HG03469 (cell line): Measurements from ENCODE around the gene KCTD16.

ENCODE experiments used
- ATAC-seq: cut with Tn5 transposase; IDR thresholded peaks from one replicate; pipeline ENCODE4 v1.9.1; 2021; ENCODE audit warnings: mild to moderate bottlenecking, moderate library complexity, moderate number of reproducible peaks; ENCODE audit not compliant: unreplicated experiment

The KCTD16 gene

DNA sequence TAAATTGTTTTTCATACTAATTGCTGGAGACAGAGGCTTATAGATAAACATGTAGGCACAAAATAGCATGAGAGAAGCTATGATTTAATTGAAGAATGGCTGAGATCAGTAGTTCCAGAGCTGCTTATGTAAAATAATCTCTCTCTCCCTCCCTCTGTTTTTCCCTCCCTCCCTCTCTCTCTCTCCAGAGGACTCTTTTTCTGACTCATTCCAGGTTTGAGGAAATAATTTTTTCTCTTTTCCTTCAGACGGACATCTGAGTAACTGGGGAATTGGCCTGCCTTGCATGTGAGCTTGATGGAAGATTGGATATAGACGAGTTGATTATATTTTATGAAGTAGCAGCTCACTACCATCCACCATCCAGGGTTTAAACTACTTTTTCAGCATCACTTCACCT, 35.5 kb downstream of the KCTD16 start:
- ATAC-seq: no peak

DNA sequence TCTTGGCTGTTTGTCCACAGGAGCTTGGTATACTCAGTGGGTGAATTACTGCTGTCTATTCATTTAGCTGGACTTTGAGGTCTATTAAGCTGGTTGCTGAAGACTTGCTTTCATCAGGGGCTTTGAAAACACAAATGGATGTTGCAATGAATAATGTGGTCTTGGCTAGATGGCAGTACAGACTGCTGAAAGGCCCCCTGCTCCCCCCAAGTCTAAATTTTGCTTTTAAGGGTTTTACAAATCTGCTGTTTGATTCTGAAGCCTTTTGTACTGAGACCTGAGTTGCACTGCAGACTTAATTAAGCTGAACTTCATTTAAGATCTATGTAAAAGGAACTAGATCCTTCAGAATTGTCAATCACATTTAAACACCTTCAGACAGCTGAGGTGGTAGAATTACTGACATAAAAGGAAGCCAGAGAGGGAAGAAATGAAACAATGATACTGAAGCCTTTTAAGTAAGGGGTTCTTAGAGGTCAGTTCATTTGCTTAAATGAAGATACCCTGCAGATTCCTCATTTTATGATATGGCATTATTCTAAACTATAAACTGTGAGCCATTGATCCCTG, 37.3 kb downstream of the KCTD16 start:
- ATAC-seq: no peak

DNA sequence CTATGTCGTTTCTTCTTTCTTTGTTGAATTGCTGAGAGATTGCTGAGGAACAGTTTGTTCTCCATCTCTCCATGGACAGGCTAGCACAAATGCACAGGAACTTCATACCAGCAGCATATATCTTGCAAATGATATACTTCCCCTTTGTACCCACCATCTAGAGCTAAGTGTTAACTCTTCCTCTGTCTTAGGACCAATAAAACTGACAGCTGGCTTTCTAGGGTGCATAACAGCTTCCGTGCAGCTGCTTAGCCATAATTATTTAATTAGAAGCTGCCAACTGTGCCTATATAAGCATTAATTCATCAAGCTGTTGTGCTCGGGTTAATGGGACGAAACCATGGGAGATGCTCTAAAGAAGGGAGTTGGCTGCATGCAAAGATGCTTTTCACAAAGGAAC, 38.7 kb downstream of the KCTD16 start:
- ATAC-seq: no peak

DNA sequence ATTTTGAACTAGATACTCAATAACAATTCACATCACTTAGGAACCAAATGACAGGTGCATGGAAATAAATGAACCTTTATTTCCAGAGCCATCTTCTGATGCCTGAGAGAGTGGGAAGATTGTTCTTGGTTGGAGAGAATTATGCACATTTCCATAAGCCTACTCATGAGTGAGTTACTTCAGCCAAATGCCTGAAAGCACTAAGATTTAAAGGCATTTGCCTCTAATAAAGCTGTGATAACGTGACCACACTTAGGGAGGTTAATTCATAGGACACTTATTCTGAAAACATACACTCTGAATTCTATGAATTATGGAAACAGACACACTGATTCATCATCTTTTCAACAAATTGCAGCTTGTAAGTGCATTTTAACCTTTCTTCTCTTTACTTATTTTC, 40.0 kb downstream of the KCTD16 start:
- ATAC-seq: no peak

DNA sequence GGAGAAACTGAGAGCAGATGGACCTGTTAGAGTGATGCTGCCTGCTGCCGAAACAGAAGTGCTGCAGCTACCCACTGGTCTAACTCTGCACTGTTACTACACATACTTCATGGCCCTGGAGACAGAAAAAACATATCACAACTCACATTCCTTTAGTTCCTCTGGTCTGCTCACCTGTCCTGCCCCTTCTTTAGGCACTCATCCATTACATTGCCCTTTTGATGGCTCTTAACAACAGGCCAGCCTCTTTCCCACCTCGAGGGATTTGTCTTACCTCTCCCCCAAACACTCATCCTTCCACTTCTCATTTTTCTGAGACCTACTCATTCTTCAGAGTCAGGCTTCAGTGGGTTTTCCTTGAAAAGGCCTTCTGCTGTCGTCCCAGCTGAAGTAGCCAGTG, 49.2 kb downstream of the KCTD16 start:
- ATAC-seq: no peak

DNA sequence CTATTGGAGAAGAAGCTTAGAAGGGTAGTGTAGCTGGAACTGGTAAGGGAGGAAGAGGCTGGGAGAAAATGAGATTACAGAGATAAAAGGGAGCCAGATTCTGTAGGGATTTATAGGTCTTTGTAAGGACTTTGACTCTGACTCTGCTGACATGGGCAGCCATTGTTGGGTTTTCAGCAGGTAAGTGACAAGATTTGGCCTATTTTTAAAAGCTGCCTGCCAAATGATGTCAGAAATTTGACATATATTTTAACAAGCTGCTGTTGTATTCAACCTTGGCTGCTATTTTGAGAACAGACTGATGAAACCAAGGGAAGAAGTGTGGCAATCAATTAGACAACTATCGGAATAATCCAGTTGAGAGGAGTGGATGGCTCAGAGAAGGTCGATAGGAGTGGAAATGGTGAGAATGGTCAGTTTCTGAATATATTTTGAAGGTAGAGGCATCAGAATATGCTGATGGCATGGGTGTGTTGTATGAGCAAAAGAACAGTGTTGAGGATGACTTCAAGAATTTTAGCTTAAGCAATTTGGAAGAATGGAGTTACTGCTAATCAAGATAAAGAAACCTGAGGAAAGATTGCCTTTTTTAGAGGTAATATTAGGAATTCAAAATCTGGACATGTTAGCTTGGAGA, 56.8 kb downstream of the KCTD16 start:
- no peak for ATAC-seq

DNA sequence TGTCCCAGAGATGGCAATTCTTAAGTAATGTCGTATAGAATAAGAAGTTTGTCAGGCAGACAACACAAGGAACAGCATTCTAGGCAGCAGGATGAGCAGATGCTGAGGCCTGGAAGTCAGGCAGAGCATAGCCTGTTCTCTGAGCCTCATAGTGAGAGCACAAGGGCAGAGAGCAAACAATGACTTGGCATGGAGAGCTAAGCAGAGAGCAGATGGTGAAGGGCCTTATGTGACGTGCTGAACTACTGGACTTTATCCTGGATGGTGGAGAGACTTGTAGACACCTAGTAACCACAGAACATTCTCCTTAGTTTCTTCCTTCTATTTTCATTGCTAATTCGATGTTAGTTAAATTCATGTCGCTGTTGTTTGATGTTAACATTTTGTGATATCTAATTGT, 60.1 kb downstream of the KCTD16 start:
- ATAC-seq: no peak

DNA sequence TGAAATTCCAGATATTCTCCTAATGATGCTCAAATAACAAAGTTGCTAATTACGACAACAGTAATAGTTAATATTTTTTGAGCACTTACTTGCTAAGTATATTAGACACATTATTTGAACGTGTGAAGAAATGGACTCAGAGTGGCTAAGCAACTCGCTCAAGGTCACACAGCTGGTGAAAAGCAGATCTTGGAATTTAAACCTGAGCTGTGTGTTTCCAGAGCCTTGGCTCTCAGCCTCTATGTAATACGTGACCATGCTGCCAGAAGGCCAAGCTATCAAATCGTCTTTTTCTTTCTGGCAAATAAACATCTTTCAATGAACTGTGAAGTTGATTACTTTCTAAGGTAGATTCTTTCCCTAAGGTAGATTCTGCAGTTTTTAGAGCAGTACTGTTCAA, 61.6 kb downstream of the KCTD16 start:
- no peak for ATAC-seq

DNA sequence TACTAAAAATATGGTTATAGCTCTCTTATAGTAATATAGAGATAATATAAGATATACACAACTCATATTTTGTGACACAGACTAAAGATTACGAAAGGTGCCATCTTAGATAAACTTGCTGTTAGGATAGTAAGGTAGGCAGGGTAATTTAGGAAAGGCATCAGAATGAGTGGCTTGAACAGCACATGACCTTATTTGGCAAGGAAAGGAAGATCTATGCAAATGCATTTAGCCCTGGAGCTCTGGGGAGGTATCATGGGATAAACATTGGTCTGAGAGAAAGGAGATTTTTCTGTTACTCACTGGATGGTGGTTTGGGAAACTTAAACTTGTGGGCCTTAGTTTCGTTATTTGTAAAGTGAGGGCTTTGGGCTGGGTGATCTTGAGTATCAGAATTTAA, 65.8 kb downstream of the KCTD16 start:
- ATAC-seq: no peak

DNA sequence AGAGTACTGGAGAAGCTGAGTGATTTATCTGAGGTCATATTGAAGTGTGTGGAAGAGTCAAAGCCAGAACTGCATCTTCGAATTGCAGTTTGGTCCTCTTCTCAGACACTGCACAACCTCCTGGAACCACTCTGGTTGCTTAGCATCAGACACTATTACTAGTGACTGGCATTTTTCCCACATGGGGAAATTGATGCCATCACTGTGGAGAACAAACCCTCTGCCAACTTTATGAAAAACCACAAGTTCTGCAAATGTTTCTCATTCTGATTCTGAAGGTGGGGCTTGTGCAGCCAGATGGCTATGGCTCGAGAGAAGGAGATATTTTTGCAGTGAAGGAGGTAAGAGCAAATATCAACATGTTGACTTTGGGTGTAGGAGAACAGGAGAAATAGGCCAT, 67.2 kb downstream of the KCTD16 start:
- ATAC-seq: no peak

DNA sequence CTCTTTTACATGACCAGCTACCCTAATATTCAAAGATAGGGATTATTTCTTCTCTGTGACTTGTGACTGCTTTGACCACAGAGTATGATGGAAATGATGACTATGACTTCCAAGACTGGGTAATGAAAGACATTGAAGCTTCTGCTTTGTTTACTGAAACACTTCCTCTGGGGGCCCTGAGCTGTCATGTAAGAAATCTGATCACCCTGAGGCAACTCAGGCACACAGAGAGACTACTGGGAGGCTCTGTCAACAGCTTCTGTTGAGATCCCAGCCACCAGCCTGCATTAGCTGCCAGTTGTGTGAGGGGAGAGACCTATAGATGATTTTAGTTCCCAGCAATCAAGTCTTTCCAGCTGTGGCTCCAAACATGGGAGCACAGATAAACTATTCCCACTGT, 76.5 kb downstream of the KCTD16 start:
- ATAC-seq: no peak

DNA sequence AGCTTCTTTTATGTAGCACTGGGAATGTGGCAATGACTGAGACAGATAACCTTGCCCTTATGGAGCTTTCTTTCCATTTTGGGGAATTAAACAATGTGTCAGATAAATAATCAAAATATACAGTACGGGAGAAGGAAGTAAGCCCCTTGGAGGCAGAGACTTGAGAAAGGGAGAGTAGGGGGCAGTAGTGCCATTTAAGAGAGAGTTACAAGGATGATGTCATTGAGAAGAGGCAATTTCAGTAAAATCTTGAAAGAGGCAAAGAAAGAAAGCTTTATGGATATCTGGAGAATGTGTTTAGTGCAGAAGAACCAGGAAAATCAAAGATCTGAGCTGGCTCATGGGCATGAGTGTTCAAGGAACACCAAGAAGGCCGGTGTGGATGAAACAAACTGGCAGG, 77.3 kb downstream of the KCTD16 start:
- no peak for ATAC-seq

DNA sequence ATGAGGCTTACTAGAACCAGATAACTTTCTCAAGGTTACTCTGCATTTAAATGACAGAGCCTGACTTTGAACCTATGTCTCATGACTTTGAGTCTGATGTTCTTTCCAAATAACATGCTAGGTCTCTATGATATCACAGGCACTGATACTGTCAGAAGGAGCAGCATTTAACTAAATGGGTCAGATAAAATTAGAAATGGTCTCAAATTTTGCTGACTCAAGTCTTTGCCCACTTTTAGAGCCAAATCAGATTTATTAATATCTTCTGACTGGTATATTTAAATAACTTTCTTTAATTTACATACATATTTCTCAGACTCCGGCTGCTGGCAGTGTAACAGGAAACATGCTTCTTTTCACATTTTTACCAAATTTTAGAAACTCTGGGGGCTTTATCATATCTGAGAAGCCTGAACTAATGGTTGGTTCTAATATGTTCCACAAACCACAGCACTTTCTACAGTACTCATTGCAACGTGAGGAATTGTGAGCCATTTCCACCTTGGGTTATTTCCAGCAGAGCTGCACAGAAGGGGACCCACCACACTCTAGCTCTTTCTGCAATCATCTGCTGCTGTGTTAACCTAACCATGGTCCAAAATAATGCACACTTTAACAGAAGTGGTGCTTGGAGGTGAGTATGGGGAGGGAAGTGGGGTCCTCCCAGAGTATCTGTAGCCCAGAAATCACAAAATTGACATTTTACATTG, 79.2 kb downstream of the KCTD16 start:
- ATAC-seq: no peak

DNA sequence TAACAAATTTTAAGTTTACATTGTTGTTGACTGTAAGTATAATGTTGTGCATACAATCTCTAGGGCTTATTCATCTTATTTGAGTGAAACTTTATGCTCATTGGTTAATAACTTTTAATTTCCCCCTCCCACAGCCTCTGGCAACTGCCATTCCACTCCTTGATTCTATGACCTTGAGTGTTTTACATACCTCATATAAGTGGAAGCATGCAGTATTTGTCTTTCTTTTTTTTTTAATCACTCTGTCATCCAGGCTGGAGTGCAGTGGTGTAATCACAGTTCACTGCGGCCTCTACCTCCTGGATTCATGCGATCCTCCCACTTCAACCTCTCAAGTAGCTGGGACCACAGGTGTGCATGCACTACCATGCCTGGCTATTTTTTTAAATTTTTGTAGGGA, 83.9 kb downstream of the KCTD16 start:
- ATAC-seq: no peak

DNA sequence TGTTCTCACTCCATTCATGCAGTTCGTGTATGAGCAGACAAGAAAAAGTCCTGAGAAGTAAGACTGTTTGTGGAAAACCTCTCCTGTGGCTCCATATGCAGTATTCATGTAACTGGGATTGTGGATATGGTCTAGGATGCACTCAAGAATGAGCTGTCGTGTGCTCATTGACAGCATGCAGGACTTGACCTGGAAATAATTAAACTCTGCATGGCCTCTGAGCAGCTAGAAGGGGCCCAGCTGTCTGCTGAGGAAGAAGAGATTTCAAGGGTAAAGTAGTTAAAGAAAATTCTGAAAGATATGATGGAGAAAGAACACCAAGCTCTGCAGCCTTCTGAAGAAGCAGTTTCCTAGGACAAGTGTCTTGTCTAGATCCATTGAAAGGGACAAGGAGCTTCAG, 89.4 kb downstream of the KCTD16 start:
- ATAC-seq: no peak

DNA sequence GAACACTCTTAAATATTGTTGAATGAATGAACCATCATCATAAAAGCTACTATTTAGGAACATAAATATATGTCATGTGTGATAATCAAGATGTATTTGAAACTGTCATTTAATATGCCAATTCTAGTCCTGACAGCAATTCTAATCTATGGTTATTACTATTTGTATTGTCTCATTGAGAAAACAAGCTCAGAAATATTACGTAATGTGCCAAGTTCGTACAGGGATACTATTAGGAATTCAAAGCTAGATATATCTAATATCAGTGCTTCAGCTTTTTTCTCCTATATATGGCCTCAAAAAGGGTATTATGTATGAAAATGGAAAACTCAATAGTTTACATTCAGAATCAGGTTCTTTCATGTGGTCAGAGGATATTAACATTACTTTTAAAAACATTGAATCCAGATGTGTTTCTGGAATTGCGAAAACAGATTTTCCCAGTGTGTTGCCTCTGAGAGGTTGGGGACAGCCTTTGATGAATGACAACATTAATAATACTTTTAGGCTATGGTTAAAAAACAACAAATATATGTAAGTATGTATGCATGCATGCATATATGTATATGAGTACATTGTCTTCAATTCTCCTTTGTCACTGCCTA, 95.1 kb downstream of the KCTD16 start:
- ATAC-seq: no peak

DNA sequence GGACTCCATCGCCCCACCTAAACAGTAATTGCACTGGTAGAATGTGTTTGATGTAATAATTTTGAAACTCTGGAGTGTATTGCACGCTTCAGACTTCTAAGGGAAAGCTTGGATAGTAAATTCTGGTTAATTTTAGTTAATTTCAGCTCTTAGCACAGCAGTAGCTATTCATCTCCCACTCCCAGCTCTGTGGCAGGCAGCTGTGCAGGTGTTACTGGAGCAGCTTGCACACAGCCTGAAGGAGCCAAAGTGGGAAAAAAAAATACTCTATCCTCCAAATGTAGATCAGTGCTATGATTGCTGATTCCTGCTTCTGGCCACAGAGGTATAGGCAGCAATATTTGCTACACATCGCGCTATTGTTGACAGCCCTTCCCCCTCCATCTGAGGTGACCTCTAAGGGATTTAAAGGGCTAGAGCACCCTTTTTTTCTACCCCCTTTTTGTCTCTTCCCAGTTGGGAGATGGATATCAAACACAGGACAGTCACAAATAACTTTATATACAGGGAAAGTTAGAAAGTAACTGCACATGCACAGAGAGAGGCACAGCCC, 97.4 kb downstream of the KCTD16 start:
- ATAC-seq: no peak

DNA sequence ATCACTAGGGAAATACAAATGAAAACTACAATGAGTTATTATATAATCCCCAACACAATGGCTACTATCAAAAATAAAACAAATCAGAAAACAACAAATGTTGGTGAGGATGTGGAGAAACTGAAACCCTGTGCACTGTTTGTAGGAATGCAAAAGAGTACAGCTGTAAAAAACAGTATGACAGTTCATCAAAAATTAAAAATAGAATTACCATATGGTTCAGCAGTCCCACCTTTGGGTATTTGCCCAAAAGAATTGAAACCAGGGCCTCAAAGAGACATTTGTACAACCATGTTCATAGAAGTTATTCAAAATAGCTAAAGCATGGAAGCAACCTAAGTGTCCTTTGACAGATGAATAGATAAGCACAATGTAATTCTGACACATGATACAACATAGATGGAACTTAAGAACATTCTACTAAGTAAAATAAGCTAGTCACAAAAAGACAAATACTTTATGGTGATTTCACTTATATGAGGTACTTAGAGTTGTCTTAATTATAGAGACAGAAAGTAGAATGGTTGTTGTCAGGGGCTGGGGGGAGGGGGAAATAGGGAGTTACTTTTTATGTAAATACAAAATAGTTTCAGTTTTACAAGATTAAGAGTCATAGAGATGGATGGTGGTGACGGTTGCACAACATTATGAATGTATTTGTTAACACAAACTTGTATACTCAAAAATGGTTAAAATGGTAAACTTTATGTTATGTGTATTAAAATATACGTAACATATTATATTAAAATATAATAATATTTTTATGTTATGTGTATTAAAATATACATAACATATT, 102.8 kb downstream of the KCTD16 start:
- peak; percentile 47 for ATAC-seq

DNA sequence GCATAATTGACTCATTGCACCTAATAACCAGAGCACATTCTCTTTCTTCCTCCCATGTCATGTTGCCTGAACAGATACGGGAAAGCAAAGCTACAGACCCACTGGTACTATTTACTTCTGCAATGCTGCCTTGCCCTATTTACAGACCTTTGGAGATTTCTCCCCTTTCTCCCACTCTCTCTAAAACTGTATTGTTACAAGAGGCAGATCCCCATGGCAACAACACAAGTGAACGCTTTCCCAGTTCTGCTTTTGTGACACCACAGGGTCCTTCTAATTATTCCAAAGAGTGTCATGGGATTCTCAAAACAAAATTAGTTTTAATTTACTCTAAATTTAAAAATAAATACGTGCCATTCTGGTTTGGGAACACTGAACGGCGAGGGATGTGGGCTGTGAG, 104.7 kb downstream of the KCTD16 start:
- ATAC-seq: no peak

DNA sequence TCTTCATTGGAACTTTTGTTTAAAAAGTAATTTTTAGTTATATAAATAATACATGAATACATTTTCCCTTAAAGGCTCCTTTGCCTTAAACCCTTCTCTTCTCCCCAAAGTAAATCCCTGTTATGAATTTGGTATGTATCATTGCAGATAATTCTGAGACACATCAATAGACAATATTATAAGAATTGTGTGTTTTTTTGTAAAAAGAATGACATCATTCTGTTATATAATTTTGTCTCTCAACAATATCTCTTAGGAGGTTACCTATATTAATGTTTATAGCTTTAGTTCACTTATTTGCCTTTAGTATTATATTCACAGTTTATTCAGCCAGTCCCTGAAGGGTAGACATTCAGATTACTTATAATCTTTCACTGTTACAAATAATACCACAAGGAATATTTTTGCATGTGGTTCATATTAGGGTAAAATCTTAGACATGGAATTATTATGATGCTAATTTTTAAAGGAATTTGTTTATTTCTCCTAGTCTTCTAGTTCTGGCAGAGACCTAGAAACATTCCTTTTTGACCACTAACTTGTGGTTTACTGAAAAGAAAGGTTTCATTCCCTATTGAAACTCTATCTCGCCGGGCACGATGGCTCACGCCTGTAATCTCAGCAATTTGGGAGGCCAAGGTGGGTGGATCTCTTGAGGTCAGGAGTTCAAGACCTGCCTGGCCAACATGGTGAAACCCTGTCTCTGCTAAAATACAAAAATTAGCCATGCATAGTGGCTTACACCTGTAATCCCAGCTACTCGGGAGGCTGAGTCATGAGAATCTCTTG, 105.6 kb downstream of the KCTD16 start:
- no peak for ATAC-seq
